Karpas-422 (cell line): Measurements from ENCODE around the gene ASCC3. TPM values are rescaled to one million over a fixed set of nuclear protein-coding genes. Genes with fewer than 3 reads are reported as not detected.
"Not testable (repeated sequence)": the region's sequence is repeated elsewhere in the genome, so short reads cannot be mapped to it uniquely, and the experiment has no call there.

Experiments used
- DNase-seq: peaks from one replicate; pipeline ENCODE4 v3.0.0-alpha.2; 2015
- H2AFZ ChIP-seq: fragments of 200-600 bp; sonication (generic); 2 replicates; pipeline ENCODE4 v1.6.1; 2014; ENCODE audit warnings: antibody characterized with exemption, low read length, mixed read lengths
- H3K27ac ChIP-seq: fragments of 200-600 bp; sonication (generic); 2 replicates; pipeline ENCODE4 v1.5.1; 2014; ENCODE audit warnings: mild to moderate bottlenecking, low read length, moderate library complexity
- H3K27me3 ChIP-seq: fragments of 200-600 bp; sonication (generic); 2 replicates; pipeline ENCODE4 v1.6.1; 2014; ENCODE audit warnings: low read length, mixed read lengths
- H3K36me3 ChIP-seq: fragments of 200-600 bp; sonication (generic); 2 replicates; pipeline ENCODE4 v1.6.1; 2014; ENCODE audit warnings: low read length, mixed read lengths; ENCODE audit not compliant: insufficient read depth
- H3K4me1 ChIP-seq: fragments of 200-600 bp; sonication (generic); 2 replicates; pipeline ENCODE4 v1.6.1; 2014; ENCODE audit warnings: mild to moderate bottlenecking, low read length, mixed read lengths
- H3K4me2 ChIP-seq: fragments of 200-600 bp; sonication (generic); 2 replicates; pipeline ENCODE4 v1.6.1; 2014; ENCODE audit warnings: low read length, low read depth, mild to moderate bottlenecking; ENCODE audit not compliant: poor library complexity, severe bottlenecking
- H3K4me3 ChIP-seq: fragments of 200-600 bp; sonication (generic); 2 replicates; pipeline ENCODE4 v1.5.1; 2014; ENCODE audit warnings: mild to moderate bottlenecking, antibody characterized with exemption, low read length, mixed read lengths
- H3K79me2 ChIP-seq: fragments of 200-600 bp; sonication (generic); 2 replicates; pipeline ENCODE4 v1.6.1; 2014; ENCODE audit warnings: mild to moderate bottlenecking, low read length, mixed read lengths
- H3K9ac ChIP-seq: fragments of 200-600 bp; sonication (generic); 2 replicates; pipeline ENCODE4 v1.6.0; 2014; ENCODE audit warnings: low read length
- H3K9me2 ChIP-seq: fragments of 200-600 bp; sonication (generic), shearing (Covaris generic); replicated peaks from 2 replicates; pipeline ENCODE4 v1.6.0; 2014; ENCODE audit warnings: mild to moderate bottlenecking, low read length, moderate library complexity; ENCODE audit not compliant: insufficient read depth
- H3K9me3 ChIP-seq: fragments of 300-700, 200-600 bp; sonication (generic); 2 replicates; pipeline ENCODE4 v1.6.1; 2014; ENCODE audit warnings: low read length, mixed read lengths
- H4K20me1 ChIP-seq: fragments of 200-600 bp; sonication (generic); 2 replicates; pipeline ENCODE4 v1.6.1; 2014; ENCODE audit warnings: mild to moderate bottlenecking, antibody characterized with exemption, low read length, low read depth; ENCODE audit not compliant: insufficient read depth
- total RNA-seq: library from RNA; depleted of rRNA; stranded (reverse); fragments of >200 nt; shearing (Covaris generic); gene quantifications from 2 replicates; pipeline ENCODE4 v1.2.3, GENCODE V29; 2014; ENCODE audit warnings: low replicate concordance

The ASCC3 gene
- total RNA-seq, 1 experiment from 2014 or later: 56.2 TPM

GRCh38 chr6:100758386-100758785 lies 122.7 kb downstream of the ASCC3 start:
- H3K36me3 ChIP-seq: peaks cover 32% of the 10 kb centered on the region
- not testable (repeated sequence) for H3K4me2 ChIP-seq, H3K27me3 ChIP-seq, H3K4me1 ChIP-seq, H3K9me3 ChIP-seq, DNase-seq, H3K9me2 ChIP-seq, H4K20me1 ChIP-seq, H3K9ac ChIP-seq, H3K27ac ChIP-seq, H2AFZ ChIP-seq, H3K4me3 ChIP-seq
- H3K79me2 ChIP-seq: peaks cover 36% of the 10 kb centered on the region

GRCh38 chr6:100753421-100753820 lies 127.7 kb downstream of the ASCC3 start:
- Histone ChIP-seq H3K9me3 (no peaks in the 10 kb centered on the region), H3K9me2 (no peaks in the 10 kb centered on the region), H3K27me3 (no peaks in the 10 kb centered on the region), H3K36me3 (peaks cover 11% of the 10 kb centered on the region; the same call in 1 of the 2 replicates), H3K4me1 (no peaks in the 10 kb centered on the region), H3K4me3 (no peak overlapping the region), H3K9ac (no peak overlapping the region), H3K79me2 (peaks cover 45% of the 10 kb centered on the region), H3K27ac (no peak overlapping the region), H3K4me2 (no peak overlapping the region), H4K20me1 (no peaks in the 10 kb centered on the region), H2AFZ (no peak overlapping the region)
- no peak for DNase-seq

GRCh38 chr6:100751590-100751989 lies 129.5 kb downstream of the ASCC3 start:
- no peaks in the 10 kb centered on the region for H3K9me3 ChIP-seq
- H4K20me1 ChIP-seq: no peaks in the 10 kb centered on the region
- no peak overlapping the region for H2AFZ ChIP-seq
- no peak overlapping the region for H3K27ac ChIP-seq
- DNase-seq: no peak
- no peak overlapping the region for H3K4me2 ChIP-seq
- no peak overlapping the region for H3K4me3 ChIP-seq
- no peaks in the 10 kb centered on the region for H3K27me3 ChIP-seq
- H3K4me1 ChIP-seq: no peaks in the 10 kb centered on the region
- H3K79me2 ChIP-seq: peaks cover 36% of the 10 kb centered on the region
- no peak overlapping the region for H3K9ac ChIP-seq
- peaks cover 11% of the 10 kb centered on the region; the same call in 1 of the 2 replicates for H3K36me3 ChIP-seq
- no peaks in the 10 kb centered on the region for H3K9me2 ChIP-seq

- H3K9ac ChIP-seq: no peak overlapping the region
- H3K4me1 ChIP-seq: no peaks in the 10 kb centered on the region
- peaks cover 15% of the 10 kb centered on the region for H3K79me2 ChIP-seq
- H3K36me3 ChIP-seq: peaks cover 10% of the 10 kb centered on the region
- DNase-seq: no peak
- no peak overlapping the region for H3K4me2 ChIP-seq
- H3K4me3 ChIP-seq: no peak overlapping the region
- H3K9me3 ChIP-seq: no peaks in the 10 kb centered on the region
- H3K27ac ChIP-seq: no peak overlapping the region
- H3K9me2 ChIP-seq: no peaks in the 10 kb centered on the region
- no peak overlapping the region for H2AFZ ChIP-seq
- no peaks in the 10 kb centered on the region for H3K27me3 ChIP-seq
- no peaks in the 10 kb centered on the region for H4K20me1 ChIP-seq
Measured at GRCh38 chr6:100745419-100746041, 135.6 kb downstream of the ASCC3 start.

- H3K27ac ChIP-seq: no peak overlapping the region
- H3K9me3 ChIP-seq: no peaks in the 10 kb centered on the region
- no peak overlapping the region for H2AFZ ChIP-seq
- no peak overlapping the region for H3K9ac ChIP-seq
- no peaks in the 10 kb centered on the region for H3K27me3 ChIP-seq
- no peak overlapping the region for H3K4me3 ChIP-seq
- no peaks in the 10 kb centered on the region for H3K4me1 ChIP-seq
- H3K4me2 ChIP-seq: no peak overlapping the region
- no peak for DNase-seq
- no peaks in the 10 kb centered on the region for H3K9me2 ChIP-seq
- no peaks in the 10 kb centered on the region for H4K20me1 ChIP-seq
- H3K79me2 ChIP-seq: no peaks in the 10 kb centered on the region
- H3K36me3 ChIP-seq: peaks cover 3% of the 10 kb centered on the region; the same call in 1 of the 2 replicates
Measured at GRCh38 chr6:100740439-100740838, 140.7 kb downstream of the ASCC3 start.

- not testable (repeated sequence) for H3K9ac ChIP-seq, H3K4me3 ChIP-seq, H3K9me3 ChIP-seq, DNase-seq, H3K4me1 ChIP-seq, H3K79me2 ChIP-seq, H3K27ac ChIP-seq, H3K27me3 ChIP-seq, H3K9me2 ChIP-seq, H3K4me2 ChIP-seq, H3K36me3 ChIP-seq, H4K20me1 ChIP-seq, H2AFZ ChIP-seq
Measured at GRCh38 chr6:100737720-100738119, 143.4 kb downstream of the ASCC3 start.

GRCh38 chr6:100731411-100731810 lies 149.7 kb downstream of the ASCC3 start:
- H3K4me1 ChIP-seq: peaks cover 23% of the 10 kb centered on the region
- no peaks in the 10 kb centered on the region for H3K27me3 ChIP-seq
- H3K9me2 ChIP-seq: no peaks in the 10 kb centered on the region
- H2AFZ ChIP-seq: no peak overlapping the region
- peak overlapping the region; percentile 62 for H3K27ac ChIP-seq
- no peaks in the 10 kb centered on the region for H4K20me1 ChIP-seq
- DNase-seq: no peak
- no peak overlapping the region for H3K9ac ChIP-seq
- H3K9me3 ChIP-seq: no peaks in the 10 kb centered on the region
- H3K4me3 ChIP-seq: no peak overlapping the region
- H3K4me2 ChIP-seq: peak overlapping the region; percentile 65
- no peaks in the 10 kb centered on the region for H3K36me3 ChIP-seq
- H3K79me2 ChIP-seq: peaks cover 41% of the 10 kb centered on the region

GRCh38 chr6:100730001-100730980 lies 150.8 kb downstream of the ASCC3 start:
- H3K27me3 ChIP-seq: no peaks in the 10 kb centered on the region
- peak overlapping the region; percentile 62 for H3K27ac ChIP-seq
- no peaks in the 10 kb centered on the region for H3K9me3 ChIP-seq
- H3K79me2 ChIP-seq: peaks cover 41% of the 10 kb centered on the region
- no peaks in the 10 kb centered on the region for H3K36me3 ChIP-seq
- peak overlapping the region; percentile 3; the same call in 1 of the 2 replicates for H3K4me3 ChIP-seq
- no peaks in the 10 kb centered on the region for H4K20me1 ChIP-seq
- H3K4me1 ChIP-seq: peaks cover 23% of the 10 kb centered on the region
- peak; percentile 90 for DNase-seq
- no peaks in the 10 kb centered on the region for H3K9me2 ChIP-seq
- peak overlapping the region; percentile 65 for H3K4me2 ChIP-seq
- no peak overlapping the region for H2AFZ ChIP-seq
- no peak overlapping the region for H3K9ac ChIP-seq
